GM21576 (cell line): Measurements from ENCODE around the gene PYGO2.
"Not testable (repeated sequence)": the region's sequence is repeated elsewhere in the genome, so short reads cannot be mapped to it uniquely, and the experiment has no call there.

Experiments used
- ATAC-seq: cut with Tn5 transposase; IDR thresholded peaks from one replicate; pipeline ENCODE4 v1.9.1; 2021; ENCODE audit warnings: mild to moderate bottlenecking, moderate library complexity; ENCODE audit not compliant: unreplicated experiment

PYGO2 gene

GRCh38 chr1:154911691-154912550, 49.7 kb downstream of the PYGO2 start:
- no peak for ATAC-seq

- ATAC-seq: no peak
Observed at GRCh38 chr1:154910851-154911250, 50.7 kb downstream of the PYGO2 start.

GRCh38 chr1:154908937-154909336, 52.6 kb downstream of the PYGO2 start:
- ATAC-seq: no peak

- ATAC-seq: not testable (repeated sequence)
Observed at GRCh38 chr1:154908129-154908528, 53.5 kb downstream of the PYGO2 start.
